ENCODE results near the gene DTX1. TPM values are rescaled to one million over a fixed set of nuclear protein-coding genes. Genes with fewer than 3 reads are reported as not detected.

The DTX1 gene
- total RNA-seq, 1 donor from 2014 or later: 8.1 TPM

- Mint-ChIP-seq H3K36me3 (ENCODE audit: low read depth) (no peaks in the 10 kb centered on the region), H3K4me3 (no peak overlapping the region), H3K9me3 (peaks cover 5% of the 10 kb centered on the region), H3K27me3 (ENCODE audit: low read depth) (peaks cover 25% of the 10 kb centered on the region), H3K27ac (ENCODE audit: unreplicated experiment) (peak overlapping the region; percentile 71), H3K4me1 (no peaks in the 10 kb centered on the region)
- DNase-seq (ENCODE audit: low read depth, low spot score): no peak
- no peak for TF ChIP-seq CTCF (conservative IDR thresholded peaks at IDR 0.05)
Observed at GRCh38 chr12:113142886-113143332, 86.4 kb downstream of the DTX1 start.

- DNase-seq (ENCODE audit: low read depth, low spot score): no peak
- Mint-ChIP-seq H3K36me3 (ENCODE audit: low read depth) (no peaks in the 10 kb centered on the region), H3K27ac (ENCODE audit: unreplicated experiment) (no peak overlapping the region), H3K4me3 (no peak overlapping the region), H3K4me1 (no peaks in the 10 kb centered on the region), H3K9me3 (peaks cover 5% of the 10 kb centered on the region), H3K27me3 (ENCODE audit: low read depth) (peaks cover 20% of the 10 kb centered on the region)
- no peak for TF ChIP-seq CTCF (conservative IDR thresholded peaks at IDR 0.05)
Observed at GRCh38 chr12:113143959-113144358, 87.4 kb downstream of the DTX1 start.

- H3K9me3 Mint-ChIP-seq: peaks cover 5% of the 10 kb centered on the region
- peaks cover 21% of the 10 kb centered on the region for H3K27me3 Mint-ChIP-seq (ENCODE audit: low read depth)
- H3K4me3 Mint-ChIP-seq: no peak overlapping the region
- H3K36me3 Mint-ChIP-seq (ENCODE audit: low read depth): no peaks in the 10 kb centered on the region
- no peak for DNase-seq (ENCODE audit: low read depth, low spot score)
- H3K27ac Mint-ChIP-seq (ENCODE audit: unreplicated experiment): no peak overlapping the region
- no peak for TF ChIP-seq CTCF (conservative IDR thresholded peaks at IDR 0.05)
- H3K4me1 Mint-ChIP-seq: peaks cover 5% of the 10 kb centered on the region
Observed at GRCh38 chr12:113144806-113145205, 88.3 kb downstream of the DTX1 start.

GRCh38 chr12:113145720-113146551, 89.4 kb downstream of the DTX1 start:
- Mint-ChIP-seq H3K4me3 (no peak overlapping the region), H3K27ac (ENCODE audit: unreplicated experiment) (no peak overlapping the region), H3K36me3 (ENCODE audit: low read depth) (no peaks in the 10 kb centered on the region), H3K27me3 (ENCODE audit: low read depth) (peaks cover 25% of the 10 kb centered on the region), H3K4me1 (peaks cover 12% of the 10 kb centered on the region), H3K9me3 (peaks cover 5% of the 10 kb centered on the region)
- no peak for DNase-seq (ENCODE audit: low read depth, low spot score)
- no peak for TF ChIP-seq CTCF (conservative IDR thresholded peaks at IDR 0.05)

GRCh38 chr12:113146999-113147398, 90.5 kb downstream of the DTX1 start:
- H3K9me3 Mint-ChIP-seq: peaks cover 5% of the 10 kb centered on the region
- peaks cover 32% of the 10 kb centered on the region for H3K27me3 Mint-ChIP-seq (ENCODE audit: low read depth)
- H3K4me1 Mint-ChIP-seq: peaks cover 12% of the 10 kb centered on the region

More at GRCh38 chr12:113146999-113147398, 90.5 kb downstream of the DTX1 start:
- Mint-ChIP-seq H3K36me3 (ENCODE audit: low read depth) (no peaks in the 10 kb centered on the region), H3K4me3 (no peak overlapping the region), H3K27ac (ENCODE audit: unreplicated experiment) (no peak overlapping the region)
- DNase-seq (ENCODE audit: low read depth, low spot score): no peak
- TF ChIP-seq CTCF (conservative IDR thresholded peaks at IDR 0.05): no peak

Other genes with a start within 250 kb of the DTX1 start
- gene OAS1, start 149.8 kb upstream of the DTX1 start, total RNA-seq: not detected in 2 replicates
- gene OAS3, start 118.3 kb upstream of the DTX1 start, total RNA-seq: 0.48 and 0.54 TPM in 2 replicates
- not detected in 2 replicates for gene OAS2, start 78.2 kb upstream of the DTX1 start, total RNA-seq
- not detected in 2 replicates for gene RASAL1, start 79.0 kb downstream of the DTX1 start, total RNA-seq
- gene CFAP73, start 93.0 kb downstream of the DTX1 start, total RNA-seq: not detected in 2 replicates
- 68.5 and 69.7 TPM in 2 replicates for gene DDX54, start 128.7 kb downstream of the DTX1 start, total RNA-seq
- gene RITA1, start 129.0 kb downstream of the DTX1 start, total RNA-seq: 20.0 and 20.1 TPM in 2 replicates
- 18.3 and 18.9 TPM in 2 replicates for gene TPCN1, start 164.7 kb downstream of the DTX1 start, total RNA-seq

All from neural crest cell (in vitro differentiated cells).